Measurements from ENCODE around the gene TMIGD1.

TMIGD1 gene

GRCh38 chr17:30324723-30325122 is 9.1 kb downstream of the TMIGD1 start:
- no peak for DNase-seq

- DNase-seq: no peak
These were observed 9.9 kb downstream of the TMIGD1 start for GRCh38 chr17:30323895-30324319.

- DNase-seq: no peak
These were observed 10.5 kb downstream of the TMIGD1 start for GRCh38 chr17:30323262-30323894.

- no peak for DNase-seq
These were observed 12.5 kb downstream of the TMIGD1 start for GRCh38 chr17:30321314-30321713.

- DNase-seq: no peak
These were observed 15.7 kb downstream of the TMIGD1 start for GRCh38 chr17:30318155-30318554.

GRCh38 chr17:30316736-30317135 is 17.1 kb downstream of the TMIGD1 start:
- no peak for DNase-seq

GRCh38 chr17:30315106-30315505 is 18.8 kb downstream of the TMIGD1 start:
- DNase-seq: no peak

- DNase-seq: no peak
These were observed 19.4 kb downstream of the TMIGD1 start for GRCh38 chr17:30314474-30314873.

- no peak for DNase-seq
These were observed 21.6 kb downstream of the TMIGD1 start for GRCh38 chr17:30312226-30312625.

GRCh38 chr17:30310562-30310961 is 23.3 kb downstream of the TMIGD1 start:
- no peak for DNase-seq

GRCh38 chr17:30309591-30309990 is 24.3 kb downstream of the TMIGD1 start:
- no peak for DNase-seq

GRCh38 chr17:30308406-30308805 is 25.5 kb downstream of the TMIGD1 start:
- no peak for DNase-seq

GRCh38 chr17:30304778-30305177 is 29.1 kb downstream of the TMIGD1 start:
- DNase-seq: no peak

- DNase-seq: no peak
These were observed 31.6 kb downstream of the TMIGD1 start for GRCh38 chr17:30302241-30302640.

- no peak for DNase-seq
These were observed 33.0 kb downstream of the TMIGD1 start for GRCh38 chr17:30300818-30301217.

- no peak for DNase-seq
These were observed 34.9 kb downstream of the TMIGD1 start for GRCh38 chr17:30299000-30299399.

- DNase-seq: no peak
These were observed 36.1 kb downstream of the TMIGD1 start for GRCh38 chr17:30297715-30298114.

GRCh38 chr17:30296499-30297080 is 37.3 kb downstream of the TMIGD1 start:
- no peak for DNase-seq

GRCh38 chr17:30292286-30292858 is 41.5 kb downstream of the TMIGD1 start:
- DNase-seq: peak; percentile 70

GRCh38 chr17:30291543-30292285 is 42.1 kb downstream of the TMIGD1 start, which contains the start of gene BLMH:
BLMH (minus strand) TSS chr17:30291944; CDS start chr17:30291819, 125 bp downstream.
- peak; percentile 70 for DNase-seq

GRCh38 chr17:30290696-30291542 is 42.9 kb downstream of the TMIGD1 start:
- DNase-seq: peak; percentile 53

- DNase-seq: no peak
These were observed 43.8 kb downstream of the TMIGD1 start for GRCh38 chr17:30290077-30290476.

GRCh38 chr17:30279156-30279555 is 54.7 kb downstream of the TMIGD1 start:
- DNase-seq: no peak

All from DMS 273 treated with DMSO at 0.1 percent for 48 hours (cell line).